Hematopoietic multipotent progenitor cell treated with erythropoietin and hydrocortisone succinate and interleukin-3 and kit ligand, for 8 days (in vitro differentiated cells): ENCODE results near the gene TOGARAM1.

Experiments
- DNase-seq: peaks from one replicate; pipeline ENCODE4 v3.0.0-alpha.2; 2015

Gene TOGARAM1

DNA sequence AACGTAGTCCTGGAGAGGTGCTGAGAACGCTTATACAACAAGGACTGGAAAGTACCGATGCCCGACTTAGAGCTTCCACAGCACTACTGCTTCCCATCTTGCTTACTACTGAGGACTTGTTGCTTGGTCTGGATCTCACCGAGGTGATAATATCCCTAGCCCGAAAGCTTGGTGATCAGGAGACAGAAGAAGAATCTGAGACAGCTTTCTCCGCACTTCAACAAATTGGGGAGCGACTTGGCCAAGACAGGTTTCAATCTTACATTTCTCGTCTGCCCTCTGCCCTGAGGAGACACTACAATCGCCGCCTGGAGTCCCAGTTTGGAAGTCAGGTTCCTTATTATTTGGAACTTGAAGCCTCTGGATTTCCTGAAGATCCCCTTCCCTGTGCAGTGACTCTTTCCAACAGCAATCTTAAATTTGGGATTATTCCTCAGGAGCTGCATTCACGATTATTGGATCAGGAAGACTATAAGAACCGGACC, 1.1 kb downstream of the TOGARAM1 start:
- peak; percentile 14 for DNase-seq

DNA sequence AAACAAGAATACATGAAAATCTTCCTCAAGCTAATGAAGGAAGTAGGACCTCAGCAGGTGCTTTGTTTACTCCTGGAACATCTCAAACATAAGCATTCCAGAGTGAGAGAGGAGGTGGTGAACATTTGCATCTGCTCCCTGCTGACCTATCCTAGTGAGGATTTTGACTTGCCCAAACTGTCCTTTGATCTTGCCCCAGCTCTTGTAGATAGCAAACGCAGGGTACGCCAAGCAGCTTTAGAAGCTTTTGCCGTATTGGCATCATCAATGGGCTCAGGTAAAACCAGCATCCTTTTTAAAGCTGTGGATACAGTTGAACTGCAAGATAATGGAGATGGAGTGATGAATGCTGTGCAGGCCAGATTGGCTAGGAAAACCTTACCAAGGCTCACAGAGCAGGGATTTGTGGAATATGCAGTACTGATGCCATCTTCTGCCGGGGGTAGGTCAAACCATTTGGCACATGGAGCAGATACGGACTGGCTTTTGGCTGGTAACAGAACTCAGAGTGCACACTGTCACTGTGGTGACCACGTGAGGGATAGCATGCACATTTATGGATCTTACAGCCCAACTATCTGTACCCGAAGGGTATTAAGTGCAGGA, 1.9 kb downstream of the TOGARAM1 start:
- DNase-seq = peak; percentile 30

GRCh38 chr14:44966601-44967336, 4.8 kb downstream of the TOGARAM1 start:
- no peak for DNase-seq

DNA sequence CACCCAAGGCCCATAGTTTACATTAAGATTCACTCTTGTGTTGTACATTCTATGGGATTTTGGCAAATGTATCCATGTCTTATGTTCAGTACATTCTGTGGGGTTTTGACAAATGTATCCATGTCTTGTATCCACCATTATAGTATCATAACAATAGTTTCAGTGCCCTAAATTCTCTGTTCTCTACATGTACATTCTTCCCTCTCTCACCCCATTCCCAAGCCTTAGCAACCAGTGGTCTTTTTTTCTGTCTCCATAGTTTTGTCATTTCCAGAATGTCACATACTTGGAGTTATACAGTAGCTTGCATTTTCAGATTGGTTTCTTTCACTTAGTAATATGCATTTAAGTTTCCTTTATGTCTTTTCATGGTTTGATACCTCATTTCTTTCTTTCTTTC, 6.7 kb downstream of the TOGARAM1 start:
- DNase-seq = no peak

- DNase-seq = no peak
Measured at GRCh38 chr14:44970907-44971306, 8.9 kb downstream of the TOGARAM1 start.

GRCh38 chr14:44971459-44971858, 9.5 kb downstream of the TOGARAM1 start:
- no peak for DNase-seq

DNA sequence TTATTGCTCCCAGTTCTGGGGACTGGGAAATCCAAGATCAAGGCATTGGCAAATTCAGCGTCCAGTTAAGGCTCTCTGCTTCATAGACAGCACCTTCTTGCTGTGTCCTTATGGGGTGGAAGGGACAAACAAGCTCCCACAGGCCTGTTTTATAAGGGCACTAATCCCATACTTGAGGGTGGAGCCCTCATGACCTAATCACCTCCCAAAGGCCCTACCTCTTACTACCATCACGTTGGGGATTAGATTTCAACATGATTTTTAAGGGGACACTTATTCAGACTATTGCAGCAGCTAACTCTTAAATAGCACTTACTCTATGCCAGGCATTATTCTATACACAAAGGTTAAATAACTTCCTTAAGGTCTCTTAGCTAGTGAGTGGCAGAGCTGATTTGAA, 17.3 kb downstream of the TOGARAM1 start:
- no peak for DNase-seq

GRCh38 chr14:44979740-44980356, 17.9 kb downstream of the TOGARAM1 start:
- DNase-seq = no peak

DNA sequence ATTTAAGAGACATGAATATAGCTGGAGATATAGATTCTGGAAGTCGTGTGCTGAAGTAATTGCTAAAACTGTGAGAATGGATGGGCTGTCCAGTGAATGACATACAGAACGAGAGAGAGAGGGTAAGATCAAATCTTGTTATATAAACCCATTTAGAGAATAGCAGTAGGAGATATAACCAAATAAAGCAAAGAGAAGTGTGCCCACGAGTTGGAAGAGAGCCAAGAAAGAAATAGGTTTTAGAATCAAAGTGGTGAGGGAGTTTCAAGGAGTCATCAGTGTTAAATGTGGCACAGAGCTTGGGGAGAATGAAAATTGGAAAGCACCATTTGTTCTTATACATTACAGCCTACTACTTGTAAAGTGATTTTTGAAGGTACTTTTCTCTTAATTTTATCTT, 19.2 kb downstream of the TOGARAM1 start:
- no peak for DNase-seq

GRCh38 chr14:44982594-44982993, 20.6 kb downstream of the TOGARAM1 start:
- DNase-seq = no peak

DNA sequence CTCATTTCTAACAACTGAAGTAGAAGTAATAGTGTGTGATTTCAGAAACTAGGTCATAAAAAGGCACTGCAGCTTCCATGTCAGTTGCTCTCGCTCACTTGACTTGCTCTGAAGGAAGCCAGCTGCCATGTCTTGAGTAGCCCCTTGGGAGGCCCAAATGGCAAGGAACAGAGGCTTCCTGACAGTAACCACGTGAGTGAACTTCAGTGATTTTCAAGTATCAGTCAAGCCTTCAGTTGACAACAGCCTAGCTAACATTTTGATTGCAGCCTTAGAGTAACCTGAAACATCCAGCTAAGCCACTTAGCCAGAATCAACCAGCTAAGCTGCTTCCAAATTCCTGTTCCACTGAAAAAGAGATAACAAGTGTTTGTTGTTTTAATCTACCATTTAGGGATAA, 26.7 kb downstream of the TOGARAM1 start:
- no peak for DNase-seq

- no peak for DNase-seq
Measured at GRCh38 chr14:44989497-44990440, 27.8 kb downstream of the TOGARAM1 start.

- no peak for DNase-seq
Measured at GRCh38 chr14:44990533-44990932, 28.5 kb downstream of the TOGARAM1 start.

GRCh38 chr14:44995196-44995595, 33.2 kb downstream of the TOGARAM1 start:
- DNase-seq = no peak

DNA sequence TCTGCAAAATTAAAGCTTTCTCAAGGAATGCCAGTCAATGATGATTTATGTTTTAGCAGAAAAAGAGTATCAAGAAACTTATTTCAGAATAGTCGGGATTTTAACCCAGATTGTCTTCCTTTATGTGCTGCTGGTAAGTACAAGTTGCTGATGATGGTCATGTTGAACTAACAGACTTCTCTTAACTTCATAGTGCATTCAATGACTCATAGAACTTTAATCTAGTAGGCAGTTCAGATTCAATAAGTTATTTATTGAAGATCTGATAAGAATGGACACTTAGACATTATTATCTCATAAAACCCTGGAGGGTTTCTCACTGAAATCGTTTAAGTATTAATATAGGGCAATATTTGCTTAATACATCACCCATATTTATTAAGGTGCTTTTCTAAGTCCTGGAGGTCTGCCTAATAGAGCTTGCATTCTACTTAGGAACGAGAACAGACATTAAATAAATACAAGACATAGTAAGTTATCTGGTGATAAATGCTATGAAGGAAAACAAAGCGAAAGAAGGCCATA, 33.8 kb downstream of the TOGARAM1 start:
- no peak for DNase-seq

- no peak for DNase-seq
Measured at GRCh38 chr14:45003924-45004323, 41.9 kb downstream of the TOGARAM1 start.

DNA sequence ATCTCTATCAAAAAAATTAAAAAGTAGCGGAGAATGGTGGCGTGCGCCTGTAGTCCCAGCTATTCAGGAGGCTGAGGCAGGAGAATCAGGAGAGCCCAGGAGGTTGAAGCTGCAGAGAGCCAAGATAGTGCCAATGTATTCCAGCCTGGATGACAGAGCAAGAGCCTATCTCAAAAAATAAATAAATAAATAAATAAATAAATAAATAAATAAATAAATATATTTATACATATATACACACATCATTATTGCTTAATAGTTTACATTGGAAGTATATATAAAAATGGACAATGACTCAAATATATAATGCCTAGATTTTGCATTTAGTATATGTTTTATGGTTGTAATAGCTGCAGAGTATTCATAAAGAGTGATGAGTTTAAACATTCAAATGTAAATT, 53.1 kb downstream of the TOGARAM1 start:
- DNase-seq = no peak

- no peak for DNase-seq
Measured at GRCh38 chr14:45028107-45028626, 66.2 kb downstream of the TOGARAM1 start.

- DNase-seq = no peak
Measured at GRCh38 chr14:45034730-45035129, 72.7 kb downstream of the TOGARAM1 start.

DNA sequence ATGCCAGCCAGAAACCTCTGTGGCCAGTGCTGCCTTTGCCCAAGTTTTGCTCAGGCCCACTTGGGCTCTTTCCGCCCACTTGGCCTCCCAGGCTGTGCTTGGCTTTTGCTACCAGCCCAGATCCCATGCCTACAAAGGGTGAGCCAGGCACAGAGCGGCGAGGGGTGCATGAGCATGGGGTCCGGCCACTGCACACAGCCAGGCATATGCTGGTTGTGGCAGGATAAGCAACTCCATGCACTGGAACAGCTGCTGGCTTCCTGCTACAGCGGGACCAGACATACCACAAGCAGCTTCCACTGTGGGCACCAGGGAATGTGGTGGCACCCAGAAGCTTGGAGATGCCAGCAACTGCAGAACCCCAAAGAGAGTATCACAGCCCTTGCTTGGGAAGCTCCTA, 76.3 kb downstream of the TOGARAM1 start:
- DNase-seq = no peak

- no peak for DNase-seq
Measured at GRCh38 chr14:45038865-45039264, 76.9 kb downstream of the TOGARAM1 start.

DNA sequence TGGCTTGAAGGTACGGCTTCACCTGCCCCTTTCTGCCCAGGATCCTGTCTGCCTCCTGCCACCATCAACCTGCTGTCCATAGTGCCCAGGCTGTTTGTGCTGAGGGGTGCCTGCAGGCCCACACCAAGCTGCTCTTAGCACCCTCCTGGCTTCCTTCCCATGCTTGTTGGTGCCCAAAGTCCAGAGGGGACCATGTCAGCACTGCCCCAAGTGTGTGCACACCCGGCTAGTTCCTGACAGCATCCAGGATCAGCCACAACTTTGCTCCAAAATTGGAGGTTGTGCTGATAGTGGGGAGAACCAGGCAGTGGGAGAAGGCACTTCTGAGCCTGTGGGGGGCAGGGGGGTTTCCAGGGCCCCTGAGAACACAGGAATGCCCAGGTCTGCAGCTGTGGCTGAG, 77.4 kb downstream of the TOGARAM1 start:
- DNase-seq = no peak

GRCh38 chr14:45041641-45042040, 79.7 kb downstream of the TOGARAM1 start:
- DNase-seq = no peak
